Neutrophil (primary cell): ENCODE measurements around the gene MRM3.

ENCODE experiments used
- H3K27ac ChIP-seq: fragments of 200-600 bp; sonication (generic); 2 replicates; pipeline ENCODE4 v1.5.1; 2016; ENCODE audit warnings: mild to moderate bottlenecking, moderate library complexity
- H3K27me3 ChIP-seq: fragments of 200-600 bp; sonication (generic); 2 replicates; pipeline ENCODE4 v1.6.0; 2016; ENCODE audit warnings: mild to moderate bottlenecking
- H3K36me3 ChIP-seq: fragments of 200-600 bp; sonication (generic); 2 replicates; pipeline ENCODE4 v1.5.1; 2017
- H3K4me1 ChIP-seq, 2 experiments: fragments of 200-600 bp in 1 of 2; sonication (generic) in 1 of 2; 1 replicate in 1 of 2; 2 replicates in 1 of 2; pipeline versions ENCODE4 v1.5.1 to v1.6.1; 2013 to 2016; ENCODE audit warnings: low read depth in 1 of 2, low read length in 1 of 2, mild to moderate bottlenecking in 1 of 2, moderate library complexity in 1 of 2; ENCODE audit not compliant: control insufficient read depth in 1 of 2, insufficient read depth in 1 of 2
- H3K4me3 ChIP-seq, 2 experiments: fragments of 200-600 bp in 1 of 2; sonication (generic) in 1 of 2; 1 replicate in 1 of 2; 2 replicates in 1 of 2; pipeline ENCODE4 v1.5.1; 2013 to 2016; ENCODE audit warnings: low read depth in 1 of 2, low read length in 1 of 2, mild to moderate bottlenecking in 1 of 2, moderate library complexity in 1 of 2
- H3K9me3 ChIP-seq: fragments of 200-600 bp; sonication (generic); 2 replicates; pipeline ENCODE4 v1.5.1; 2016
- CTCF ChIP-seq: fragments of 200-600 bp; sonication (generic); IDR thresholded peaks from 2 replicates; pipeline ENCODE4 v1.5.1; 2016; ENCODE audit warnings: antibody characterized with exemption

Gene MRM3

GRCh38 chr17:781805-782731, at the start of gene MRM3, which contains the start of gene GLOD4:
Gene MRM3, plus strand, starts transcription at chr17:782353. Its CDS starts 26 bp downstream, at chr17:782379.
Gene GLOD4, minus strand, starts transcription at chr17:782280. Its CDS starts 25 bp downstream, at chr17:782255.
- no peaks in the 10 kb centered on the region for H3K9me3 ChIP-seq
- peaks cover 11 to 20% of the 10 kb centered on the region in 2 experiments for H3K4me1 ChIP-seq
- peak; percentile 47 for TF ChIP-seq CTCF
- H3K36me3 ChIP-seq, result peaks cover 15% of the 10 kb centered on the region
- H3K27me3 ChIP-seq, result no peaks in the 10 kb centered on the region
- H3K4me3 ChIP-seq, result peak within 1 kb of the TSS; percentile 93 to 94
- peak within 1 kb of the TSS; percentile 79 for H3K27ac ChIP-seq

- H3K27me3 ChIP-seq, result peaks cover 42% of the 10 kb centered on the region
- no peaks in the 10 kb centered on the region for H3K36me3 ChIP-seq
- no peak overlapping the region for H3K27ac ChIP-seq
- H3K4me1 ChIP-seq, result peaks cover 18 to 20% of the 10 kb centered on the region in 2 experiments
- no peaks in the 10 kb centered on the region for H3K9me3 ChIP-seq
- no peak for TF ChIP-seq CTCF
- peak overlapping the region; percentile 49 to 60 for H3K4me3 ChIP-seq
These were observed 49.0 kb upstream of the MRM3 start for GRCh38 chr17:732902-733720.

- Histone ChIP-seq H3K36me3 (no peaks in the 10 kb centered on the region), H3K27me3 (peaks cover 42% of the 10 kb centered on the region), H3K4me1 (peaks cover 17 to 20% of the 10 kb centered on the region in 2 experiments), H3K27ac (no peak overlapping the region), H3K9me3 (no peaks in the 10 kb centered on the region), H3K4me3 (no peak overlapping the region)
- TF ChIP-seq CTCF, result no peak
These were observed 48.4 kb upstream of the MRM3 start for GRCh38 chr17:733743-734142.

GRCh38 chr17:737561-738113, 44.5 kb upstream of the MRM3 start:
- peaks cover 17% of the 10 kb centered on the region for H3K27me3 ChIP-seq
- H3K36me3 ChIP-seq, result no peaks in the 10 kb centered on the region
- peaks cover 25 to 30% of the 10 kb centered on the region in 2 experiments for H3K4me1 ChIP-seq
- H3K4me3 ChIP-seq, result no peak overlapping the region
- TF ChIP-seq CTCF, result no peak
- no peaks in the 10 kb centered on the region for H3K9me3 ChIP-seq
- no peak overlapping the region for H3K27ac ChIP-seq

- Histone ChIP-seq H3K27ac (peak overlapping the region; percentile 95), H3K4me3 (peak overlapping the region; percentile 50 to 55), H3K27me3 (no peaks in the 10 kb centered on the region), H3K9me3 (no peaks in the 10 kb centered on the region), H3K4me1 (peaks cover 20 to 21% of the 10 kb centered on the region in 2 experiments), H3K36me3 (peaks cover 11% of the 10 kb centered on the region)
- peak; percentile 12 for TF ChIP-seq CTCF
These were observed 41.7 kb upstream of the MRM3 start for GRCh38 chr17:740240-741017.
